Kidney epithelial cell (primary cell): Measurements from ENCODE around the gene KCNMB4. TPM values are rescaled to one million over a fixed set of nuclear protein-coding genes. Genes with fewer than 3 reads are reported as not detected.

Experiments used
- DNase-seq: peaks from one replicate; pipeline ENCODE4 v3.0.0-alpha.2; 2010; ENCODE audit warnings: low read depth
- H3K27me3 ChIP-seq: 2 replicates; pipeline ENCODE4 v1.6.0; 2011; ENCODE audit warnings: low read length; ENCODE audit not compliant: control insufficient read depth, insufficient read depth
- H3K36me3 ChIP-seq: 2 replicates; pipeline ENCODE4 v1.5.1; 2011; ENCODE audit warnings: low read length; ENCODE audit not compliant: control insufficient read depth, insufficient read depth
- H3K4me3 ChIP-seq: 2 replicates; pipeline ENCODE4 v1.5.1; 2011; ENCODE audit warnings: low read depth, mild to moderate bottlenecking, control low read depth, low read length
- CTCF ChIP-seq: IDR thresholded peaks from 2 replicates; pipeline ENCODE4 v1.5.1; 2011; ENCODE audit warnings: mild to moderate bottlenecking, moderate library complexity, low read length, control low read depth, inconsistent platforms; ENCODE audit not compliant: insufficient read depth, poor library complexity, severe bottlenecking
- total RNA-seq: library from RNA; depleted of rRNA; stranded (reverse); fragments of >200 nt; gene quantifications from 2 replicates; pipeline ENCODE4 v1.2.3, GENCODE V29; 2015

KCNMB4 gene
- total RNA-seq, 1 donor from 2014 or later, result 1.6 TPM

DNA sequence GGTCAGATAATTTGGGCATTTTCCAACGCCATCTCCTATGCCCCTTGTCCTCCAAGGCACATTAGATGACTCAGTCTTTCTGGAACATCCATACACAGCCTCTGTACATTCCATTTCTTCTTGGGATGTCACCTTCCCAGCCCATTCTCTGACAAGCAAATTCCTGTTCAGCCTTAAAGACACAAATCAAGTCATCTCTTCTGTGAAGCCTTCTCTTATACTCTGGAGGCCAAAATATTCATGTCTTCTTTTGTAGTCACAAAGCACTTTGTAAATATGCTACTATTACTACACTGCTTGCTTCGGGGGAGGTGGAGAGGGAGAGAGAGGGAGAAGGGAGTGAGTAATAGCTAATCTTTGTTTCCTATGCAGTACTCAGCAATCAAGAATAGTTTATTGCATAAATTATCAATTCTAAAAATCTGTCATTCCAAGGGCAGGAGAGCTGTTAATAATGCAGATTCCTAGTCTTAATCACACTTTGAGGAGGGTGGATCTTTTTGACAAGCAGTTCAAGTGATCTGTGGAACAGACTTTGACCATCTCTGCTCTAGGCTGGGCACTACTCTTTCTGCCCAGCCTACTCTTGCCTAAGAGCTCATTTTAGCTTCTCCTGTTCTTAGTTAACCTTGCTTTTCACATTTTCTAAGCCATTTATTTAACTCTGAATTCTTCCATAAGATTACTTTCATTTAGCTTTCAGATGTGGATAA lies 27.9 kb downstream of the KCNMB4 start:
- no peak overlapping the region for H3K4me3 ChIP-seq
- no peak for TF ChIP-seq CTCF
- DNase-seq, result peak; percentile 4

DNA sequence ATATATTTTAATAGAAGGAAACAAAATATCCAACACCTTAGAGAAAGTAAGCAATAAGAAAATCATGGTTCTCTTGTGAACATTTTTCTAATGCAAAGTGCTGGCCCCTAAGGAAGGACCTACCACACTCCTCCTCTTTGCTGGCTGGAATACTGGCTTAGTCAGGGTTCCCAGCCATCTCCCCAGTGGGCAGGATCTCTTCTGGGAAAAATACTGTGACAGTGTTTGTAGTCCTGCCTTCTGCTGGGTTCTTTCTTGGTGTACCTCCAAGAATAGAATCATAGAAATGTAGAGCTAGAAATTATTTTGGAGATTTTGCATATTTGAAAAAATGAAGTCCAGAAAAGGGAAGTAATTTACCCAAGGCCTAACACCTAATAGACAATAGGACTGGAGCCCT lies 31.9 kb downstream of the KCNMB4 start:
- no peaks in the 10 kb centered on the region for H3K36me3 ChIP-seq
- no peak for DNase-seq
- H3K27me3 ChIP-seq, result no peaks in the 10 kb centered on the region
- TF ChIP-seq CTCF, result no peak
- no peak overlapping the region for H3K4me3 ChIP-seq

More for the DNA sequence above, 27.9 kb downstream of the KCNMB4 start:
- no peaks in the 10 kb centered on the region for H3K27me3 ChIP-seq
- H3K36me3 ChIP-seq, result no peaks in the 10 kb centered on the region

DNA sequence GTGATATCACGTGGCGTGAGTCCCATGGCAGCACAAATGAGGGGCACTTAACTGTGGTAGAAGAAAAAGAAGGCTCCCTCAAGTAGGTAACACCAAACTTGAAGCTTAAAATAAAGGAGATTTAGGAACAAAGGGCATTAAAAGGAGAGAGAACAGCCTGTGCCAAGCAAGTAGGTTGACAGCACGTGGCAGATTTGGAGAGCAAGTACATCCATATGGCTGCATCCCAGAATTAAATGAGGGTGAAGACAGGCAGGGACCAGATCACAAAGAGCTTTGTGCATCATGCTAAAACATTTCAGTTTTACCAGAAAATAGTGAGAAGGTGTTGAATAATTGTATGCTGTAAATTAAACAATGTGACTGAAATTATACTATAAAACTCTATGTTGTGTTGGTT lies 32.8 kb downstream of the KCNMB4 start:
- no peak for DNase-seq
- no peak for TF ChIP-seq CTCF
- no peak overlapping the region for H3K4me3 ChIP-seq
- no peaks in the 10 kb centered on the region for H3K27me3 ChIP-seq
- H3K36me3 ChIP-seq, result no peaks in the 10 kb centered on the region

DNA sequence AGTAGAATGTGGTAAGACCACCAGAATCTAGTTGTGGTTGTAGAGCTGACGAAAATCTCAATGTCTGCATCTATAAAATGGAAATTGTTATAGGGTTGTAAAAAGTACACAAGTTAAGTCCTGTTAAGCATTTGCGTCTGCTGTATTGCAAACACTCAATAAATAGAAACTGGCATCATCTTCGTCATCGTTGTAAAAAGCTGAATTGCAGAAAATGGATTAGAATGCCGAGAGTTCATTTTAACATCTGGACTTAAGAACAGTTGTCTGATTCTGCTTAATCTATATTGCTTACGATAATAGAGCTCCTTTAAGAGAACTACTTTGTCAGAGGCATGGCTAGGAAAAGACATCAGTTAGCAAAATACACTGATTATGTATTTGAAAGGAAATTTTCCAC lies 33.2 kb downstream of the KCNMB4 start:
- Histone ChIP-seq H3K36me3 (no peaks in the 10 kb centered on the region), H3K27me3 (no peaks in the 10 kb centered on the region), H3K4me3 (no peak overlapping the region)
- TF ChIP-seq CTCF, result no peak
- no peak for DNase-seq

DNA sequence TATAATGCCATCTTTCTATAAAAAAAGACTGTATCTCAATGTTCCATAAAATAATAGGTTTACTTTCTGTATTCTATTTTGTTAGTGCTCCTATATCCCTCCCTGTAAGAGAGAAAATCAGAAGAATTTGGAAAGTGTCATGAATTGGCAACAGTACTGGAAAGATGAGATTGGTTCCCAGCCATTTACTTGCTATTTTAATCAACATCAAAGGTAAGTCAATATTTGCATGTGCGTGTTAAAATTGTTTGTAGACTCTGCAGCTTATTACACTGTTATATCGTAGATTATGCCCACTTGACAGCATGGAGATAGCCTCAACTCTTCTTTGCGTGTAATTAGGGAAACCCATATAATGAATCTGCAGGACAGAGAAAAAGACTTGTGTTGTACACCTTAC lies 34.0 kb downstream of the KCNMB4 start:
- no peak for DNase-seq
- H3K4me3 ChIP-seq, result no peak overlapping the region
- no peaks in the 10 kb centered on the region for H3K36me3 ChIP-seq
- H3K27me3 ChIP-seq, result no peaks in the 10 kb centered on the region
- TF ChIP-seq CTCF, result no peak

- Histone ChIP-seq H3K27me3 (no peaks in the 10 kb centered on the region), H3K4me3 (no peak overlapping the region), H3K36me3 (no peaks in the 10 kb centered on the region)
- TF ChIP-seq CTCF, result no peak
- no peak for DNase-seq
Observed at GRCh38 chr12:70402597-70402996, 36.5 kb downstream of the KCNMB4 start.
